NCI-H774 (cell line): Measurements from ENCODE around the gene CATSPERD.

Experiments used
- DNase-seq: peaks from one replicate; lab custom pipeline; 2025; lab: John Stamatoyannopoulos, UW

CATSPERD gene

GRCh38 chr19:5719961-5720790, at the start of gene CATSPERD, which contains the start of gene LONP1:
Gene CATSPERD (plus strand): TSS chr19:5720637. CDS start chr19:5720738, 101 bp downstream.
Gene LONP1 (minus strand): TSS chr19:5720146. CDS start chr19:5720132, 14 bp downstream.
- DNase-seq: peak; percentile 99

DNA sequence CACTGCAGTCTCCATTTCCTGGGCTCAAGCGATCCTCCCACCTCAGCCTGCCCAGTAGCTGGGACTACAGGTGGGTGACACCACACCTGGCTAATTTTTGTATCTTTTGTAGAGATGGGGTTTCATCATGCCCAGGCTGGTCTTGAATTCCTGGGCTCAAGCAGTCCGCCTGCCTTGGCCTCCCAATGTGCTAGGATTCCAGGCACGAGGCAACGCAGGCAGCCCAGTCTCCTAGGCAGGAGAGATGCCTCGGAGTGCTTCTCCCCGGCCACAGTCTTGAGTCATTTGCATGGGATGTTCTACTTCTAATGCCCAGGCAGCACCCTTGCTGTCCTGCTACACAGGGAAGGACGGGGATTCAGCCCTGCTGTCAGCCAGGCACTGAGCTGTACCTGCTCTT, 48.8 kb upstream of the CATSPERD start:
- DNase-seq: no peak

DNA sequence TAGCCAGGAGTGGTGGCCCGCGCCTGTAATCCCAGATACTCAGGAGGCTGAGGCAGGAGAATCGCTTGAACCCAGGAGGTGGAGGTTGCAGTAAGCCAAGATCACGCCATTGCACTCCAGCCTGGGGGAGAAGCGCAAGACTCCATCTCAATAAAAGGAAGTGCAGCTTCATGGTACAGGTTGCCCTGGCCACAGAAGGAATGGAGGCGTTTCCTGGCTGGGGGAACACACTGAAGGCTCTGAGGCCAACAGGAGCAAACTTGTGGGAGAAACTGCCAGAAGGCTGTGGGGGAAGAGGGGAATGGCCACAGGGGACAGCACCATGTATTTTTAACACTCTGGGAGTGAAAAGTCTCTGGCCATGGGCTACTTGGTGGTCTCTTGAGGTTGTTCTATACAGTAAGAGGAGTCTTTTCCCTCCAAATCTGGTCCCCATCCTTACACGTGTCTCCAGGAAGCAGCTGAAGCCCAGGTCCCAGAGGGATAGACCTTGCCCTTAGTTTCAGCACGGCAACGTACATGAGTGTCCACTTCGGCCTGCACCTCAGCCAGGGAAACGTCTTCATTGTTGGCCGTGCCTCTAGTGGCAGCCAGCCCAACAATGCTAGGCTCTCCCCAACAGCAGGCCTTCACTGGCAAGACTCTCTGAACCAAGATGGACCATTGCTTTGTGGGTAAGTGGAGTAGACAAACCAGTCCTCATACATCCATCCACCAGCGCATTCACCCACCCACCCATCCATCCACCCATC, 47.6 kb upstream of the CATSPERD start:
- DNase-seq: no peak

DNA sequence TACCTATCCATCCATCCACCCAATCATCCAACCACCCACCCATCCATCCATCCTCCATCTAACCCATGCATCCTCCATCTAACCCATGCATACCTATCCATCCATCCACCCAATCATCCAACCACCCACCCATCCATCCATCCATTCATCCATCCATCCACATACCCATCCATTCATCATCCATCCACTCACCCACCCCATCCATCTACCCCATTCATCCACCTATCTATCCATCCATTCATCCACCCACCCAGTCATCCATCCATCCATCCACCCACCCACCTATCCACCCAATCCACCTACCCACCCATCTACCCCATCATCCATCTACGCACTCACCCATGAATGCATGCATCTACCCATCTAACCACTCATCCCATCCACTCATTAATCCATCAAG, 46.7 kb upstream of the CATSPERD start:
- no peak for DNase-seq

DNA sequence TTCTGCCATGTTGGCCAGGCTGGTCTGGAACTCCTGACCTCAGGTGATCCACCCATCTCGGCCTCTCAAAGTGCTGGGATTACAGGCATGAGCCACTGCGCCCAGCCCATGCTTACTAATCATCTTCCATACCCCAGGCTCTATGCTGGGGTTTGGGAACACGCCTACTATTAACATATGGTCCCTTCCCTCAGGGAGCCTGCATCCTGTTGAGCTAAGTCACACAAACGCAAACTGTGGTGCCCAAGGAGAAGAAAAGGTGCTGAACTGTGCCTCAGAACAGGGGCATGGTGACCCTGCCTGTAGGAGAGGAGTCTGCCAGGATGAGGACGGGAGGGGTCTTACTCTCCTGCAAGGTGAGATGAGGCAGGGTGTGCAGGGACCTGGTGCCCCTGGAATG, 45.7 kb upstream of the CATSPERD start:
- no peak for DNase-seq

DNA sequence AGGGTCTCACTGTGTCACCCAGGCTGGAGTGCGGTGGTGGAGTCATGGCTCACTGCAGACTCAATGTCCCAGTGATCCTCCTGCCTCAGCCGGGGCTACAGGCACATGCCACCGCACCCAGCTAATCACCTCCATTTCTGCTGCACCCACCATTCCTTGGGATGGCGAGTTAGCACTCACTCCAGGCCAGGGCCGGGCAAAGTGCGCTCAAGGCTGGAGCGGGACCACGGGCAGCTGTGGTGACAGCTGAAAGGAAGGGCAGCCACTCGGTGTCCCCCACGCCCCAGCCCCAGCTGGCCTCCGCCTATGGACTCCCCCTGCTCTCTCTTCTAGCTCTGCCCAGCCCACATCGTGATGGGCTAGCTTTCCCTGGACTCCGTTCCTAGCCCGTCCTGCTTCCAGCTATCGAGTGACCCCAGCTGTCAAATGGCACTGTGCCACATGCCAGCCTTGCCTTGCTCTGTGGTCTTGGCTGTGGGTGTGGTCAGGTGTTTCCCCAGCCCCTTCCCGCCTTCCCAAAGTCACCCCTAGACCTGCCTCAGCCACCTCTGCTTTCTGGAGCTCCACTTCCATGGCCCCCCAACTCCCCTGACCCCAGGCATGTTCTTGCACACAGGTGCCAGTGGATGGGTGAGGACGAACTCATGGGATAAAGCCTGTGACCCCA, 44.2 kb upstream of the CATSPERD start:
- DNase-seq: no peak

- no peak for DNase-seq
Measured at GRCh38 chr19:5676772-5677105, 43.7 kb upstream of the CATSPERD start.

DNA sequence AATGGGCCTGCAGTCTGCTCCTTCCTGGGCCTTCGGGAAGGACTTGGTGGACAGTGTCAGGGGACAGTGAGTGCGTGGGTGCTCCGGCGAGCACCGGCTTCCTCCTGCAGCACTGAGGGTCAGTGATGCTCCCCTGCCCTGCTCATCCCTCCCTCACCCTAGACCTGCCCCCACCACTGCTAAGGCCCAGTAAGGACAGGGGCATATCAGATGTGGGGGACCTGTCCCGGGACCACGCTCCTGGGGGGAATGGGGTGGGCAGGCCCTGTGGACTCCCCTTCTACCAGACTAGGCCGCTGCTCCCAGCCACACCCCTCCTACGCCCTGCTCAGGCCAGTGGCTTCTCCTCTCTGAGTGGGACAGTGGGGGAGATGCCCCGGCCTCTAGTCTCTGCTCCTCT, 43.3 kb upstream of the CATSPERD start:
- no peak for DNase-seq

- no peak for DNase-seq
Measured at GRCh38 chr19:5677580-5677979, 42.9 kb upstream of the CATSPERD start.

- DNase-seq: no peak
Measured at GRCh38 chr19:5678071-5678718, 42.2 kb upstream of the CATSPERD start.

GRCh38 chr19:5679289-5680083, 41.0 kb upstream of the CATSPERD start:
- DNase-seq: no peak

GRCh38 chr19:5680084-5680436, 40.4 kb upstream of the CATSPERD start:
- no peak for DNase-seq

GRCh38 chr19:5680437-5681368, 39.7 kb upstream of the CATSPERD start, which contains the start of the genes HSD11B1L and MICOS13:
Gene HSD11B1L (plus strand): TSS chr19:5681027. CDS start chr19:5684833, 3,806 bp downstream.
Gene MICOS13 (minus strand): TSS chr19:5680516. CDS start chr19:5680486, 30 bp downstream.
- DNase-seq: peak; percentile 96

GRCh38 chr19:5681391-5682106, 38.9 kb upstream of the CATSPERD start:
- DNase-seq: no peak

GRCh38 chr19:5682107-5682482, 38.3 kb upstream of the CATSPERD start:
- DNase-seq: no peak

GRCh38 chr19:5683177-5683886, 37.1 kb upstream of the CATSPERD start:
- no peak for DNase-seq

DNA sequence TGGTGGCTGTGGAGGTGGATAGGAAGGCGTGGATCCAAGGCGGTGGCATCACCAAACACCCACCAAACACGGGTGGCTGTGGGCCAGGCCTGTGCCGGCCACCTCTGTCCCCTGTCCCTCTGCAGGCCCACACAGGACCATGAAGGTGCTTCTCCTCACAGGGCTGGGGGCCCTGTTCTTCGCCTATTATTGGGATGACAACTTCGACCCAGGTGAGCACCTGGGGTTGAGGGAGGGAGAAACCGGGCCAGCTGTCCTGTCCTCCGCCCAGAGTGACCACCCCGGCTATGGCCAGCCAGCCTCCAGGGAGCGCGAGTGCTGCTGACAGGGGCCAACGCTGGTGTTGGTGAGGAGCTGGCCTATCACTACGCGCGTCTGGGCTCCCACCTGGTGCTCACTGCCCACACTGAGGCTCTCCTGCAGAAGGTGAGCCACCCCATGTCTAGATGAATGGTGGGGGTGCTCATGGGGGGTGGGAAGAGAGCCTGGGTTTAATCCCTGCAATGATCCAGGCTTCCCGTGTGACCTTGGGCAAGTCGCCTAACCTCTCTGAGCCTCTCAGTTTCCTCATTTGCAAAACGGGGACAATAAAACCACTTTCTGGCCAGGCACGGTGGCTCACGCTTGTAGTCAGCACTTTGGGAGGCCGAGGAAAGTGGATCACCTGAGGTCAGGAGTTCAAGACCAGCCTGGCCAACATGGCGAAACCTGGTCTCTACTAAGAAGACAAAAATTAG, 35.6 kb upstream of the CATSPERD start:
- no peak for DNase-seq

DNA sequence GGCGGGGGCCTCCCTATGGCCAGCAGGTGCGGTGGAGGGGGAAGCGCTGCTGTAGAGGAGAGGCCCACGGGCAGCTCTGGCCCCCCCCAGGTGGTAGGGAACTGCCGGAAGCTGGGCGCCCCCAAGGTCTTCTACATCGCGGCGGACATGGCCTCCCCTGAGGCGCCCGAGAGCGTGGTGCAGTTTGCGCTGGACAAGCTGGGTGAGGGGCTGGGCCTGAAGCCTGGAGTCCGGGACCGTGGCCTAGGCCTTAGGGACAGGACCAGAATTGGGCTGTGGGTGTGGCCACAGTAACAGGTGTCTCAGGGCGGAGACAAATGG, 34.2 kb upstream of the CATSPERD start:
- no peak for DNase-seq
